HepG2 (cell line): ENCODE measurements around the gene SRSF2. TPM values are rescaled to one million over a fixed set of nuclear protein-coding genes. Genes with fewer than 3 reads are reported as not detected.
A peak's percentile ranks its signal among the peaks of the same experiment; 100 is the strongest.

Experiments used
- CENPX ChIP-seq: sonication (generic); formaldehyde crosslinking; IDR thresholded peaks from 2 replicates; pipeline ENCODE4 v1.9.0; 2021; ENCODE audit warnings: mild to moderate bottlenecking, missing genetic modification reagents, moderate library complexity
- HOXA3 ChIP-seq: sonication (generic); formaldehyde crosslinking; IDR thresholded peaks from 2 replicates; pipeline ENCODE4 v1.5.0; 2020; ENCODE audit warnings: missing genetic modification reagents
- HOXA9 ChIP-seq: sonication (generic); formaldehyde crosslinking; IDR thresholded peaks from 2 replicates; pipeline ENCODE4 v1.8.1; 2022; ENCODE audit warnings: missing genetic modification reagents, mild to moderate bottlenecking, moderate library complexity, borderline replicate concordance
- JUND ChIP-seq: sonication (generic); formaldehyde crosslinking; IDR thresholded peaks from 2 replicates; pipeline ENCODE4 v1.8.0; 2022; ENCODE audit warnings: mild to moderate bottlenecking, missing genetic modification reagents
- KDM6A ChIP-seq: IDR thresholded peaks from 2 replicates; pipeline ENCODE4 v1.6.1; 2016; ENCODE audit warnings: low read depth
- NFE2L2 ChIP-seq: fragments of 150-350 bp; IDR thresholded peaks from 2 replicates; pipeline ENCODE4 v1.6.1; 2014; ENCODE audit warnings: low read length
- PRPF4 ChIP-seq: fragments of 200-400 bp; formaldehyde crosslinking; IDR thresholded peaks from 2 replicates; pipeline ENCODE4 v1.6.1; 2016; ENCODE audit warnings: low read length, low read depth; ENCODE audit not compliant: poor library complexity, severe bottlenecking
- RBAK ChIP-seq: sonication (generic); formaldehyde crosslinking; IDR thresholded peaks from 2 replicates; pipeline ENCODE4 v1.5.1; 2020; ENCODE audit warnings: mild to moderate bottlenecking, missing genetic modification reagents
- SIX1 ChIP-seq: sonication (generic); formaldehyde crosslinking; IDR thresholded peaks from 2 replicates; pipeline ENCODE4 v1.4.0; 2020; ENCODE audit warnings: missing genetic modification reagents, borderline replicate concordance
- SP5 ChIP-seq: IDR thresholded peaks from 2 replicates; pipeline ENCODE4 v1.6.1; 2016; ENCODE audit warnings: low read depth, borderline replicate concordance
- SRSF1 ChIP-seq: fragments of 200-400 bp; formaldehyde crosslinking; optimal IDR thresholded peaks from 2 replicates; pipeline ENCODE3; 2017; ENCODE audit warnings: mild to moderate bottlenecking, low read depth, low read length, moderate library complexity
- TOE1 ChIP-seq: sonication (generic); formaldehyde crosslinking; IDR thresholded peaks from 2 replicates; pipeline ENCODE4 v1.4.0; 2020; ENCODE audit warnings: mild to moderate bottlenecking, missing genetic modification reagents
- YEATS4 ChIP-seq: sonication (generic); formaldehyde crosslinking; IDR thresholded peaks from 2 replicates; pipeline ENCODE4 v1.4.0; 2020; ENCODE audit warnings: missing genetic modification reagents, borderline replicate concordance
- ZSCAN29 ChIP-seq: sonication (generic); formaldehyde crosslinking; conservative IDR thresholded peaks from 2 replicates; pipeline ENCODE4 v1.4.0; 2020; ENCODE audit warnings: mild to moderate bottlenecking, missing genetic modification reagents
- polyA plus RNA-seq, 8 experiments: library from polyadenylated mRNA; depleted of rRNA in 3 of 8; stranded (reverse) in 7 of 8; unstranded in 1 of 8; fragments of >200 nt; fragmentation: Illumina TruSeq in 4 of 8; extraction: Trizol in 4 of 8; gene quantifications; 2 replicates each; pipeline versions ENCODE4 v1.2.1 to v1.2.3, GENCODE V29; 2011 to 2016; ENCODE audit warnings: low read depth in 4 of 8, missing spikeins in 1 of 8, mixed read lengths in 1 of 8; ENCODE audit not compliant: insufficient read depth in 1 of 8
- total RNA-seq, 5 experiments: library from RNA; depleted of rRNA; stranded (reverse); fragments of >200 nt; fragmentation: Illumina TruSeq; extraction: Trizol; gene quantifications; 2 replicates each; pipeline ENCODE4 v1.2.3, GENCODE V29; 2016; ENCODE audit warnings: low read depth in 1 of 5
- TF ChIP-seq, protein P1 (sequence below): sonication (generic); formaldehyde crosslinking; IDR thresholded peaks from 2 replicates; pipeline ENCODE4 v1.4.0; 2020; ENCODE audit warnings: mild to moderate bottlenecking, missing genetic modification reagents
- TF ChIP-seq, protein P2 (sequence below): sonication (generic); formaldehyde crosslinking; IDR thresholded peaks from 2 replicates; pipeline ENCODE4 v1.4.0; 2020; ENCODE audit warnings: missing genetic modification reagents
- TF ChIP-seq, protein P3 (sequence below): conservative IDR thresholded peaks from 2 replicates; pipeline ENCODE4 v1.6.1; 2018; ENCODE audit warnings: missing genetic modification reagents
- TF ChIP-seq, protein P4 (sequence below): sonication (generic); formaldehyde crosslinking; IDR thresholded peaks from 2 replicates; pipeline ENCODE4 v1.5.1; 2020; ENCODE audit warnings: mild to moderate bottlenecking, missing genetic modification reagents, borderline replicate concordance

The SRSF2 gene
- total and polyA plus RNA-seq, 2 of the 13 experiments (the other 11 are each of a cell fraction or from before 2014, with no cell fraction given) = 306 to 319 TPM

DNA sequence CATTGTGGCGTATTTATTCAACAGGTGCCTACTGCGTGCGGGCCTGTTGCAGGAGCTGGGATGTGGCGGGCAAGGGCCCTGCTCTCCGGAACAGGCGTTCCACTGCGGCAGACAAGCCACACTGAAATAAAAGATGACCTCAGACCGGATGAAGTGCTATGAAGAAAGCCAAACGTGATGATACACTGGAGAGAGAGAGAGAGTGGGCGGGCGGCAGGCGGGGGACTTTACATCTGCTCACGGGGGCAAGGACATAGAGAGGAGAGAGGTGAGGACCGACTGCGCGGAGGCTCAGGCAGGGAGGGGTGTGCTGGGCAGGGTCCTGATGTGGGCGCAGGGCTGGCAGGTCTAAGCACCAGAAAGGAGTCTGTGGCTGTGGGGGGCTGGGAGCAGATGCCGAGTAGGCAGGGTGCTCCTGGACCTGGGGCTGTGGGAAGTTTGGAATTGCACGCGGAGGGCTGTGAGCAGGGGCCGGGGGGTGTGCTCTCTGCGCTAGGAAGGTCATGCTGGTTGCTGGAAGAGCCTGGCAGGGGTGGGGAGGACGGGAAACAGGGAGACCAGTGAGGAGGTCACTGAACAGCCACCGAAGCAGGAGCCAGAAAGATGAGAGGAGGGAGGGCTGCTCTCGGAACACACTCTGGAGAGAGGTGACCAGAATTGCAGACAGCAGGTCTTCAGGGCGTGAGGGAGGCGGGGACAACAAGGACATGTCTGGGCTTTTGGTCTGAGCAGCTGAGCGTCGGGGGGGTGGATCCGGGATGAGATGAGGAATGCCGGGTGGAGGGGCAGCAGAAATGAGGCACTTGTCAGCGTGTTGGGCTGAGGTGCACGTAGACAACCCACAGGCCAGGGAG lies 36.3 kb downstream of the SRSF2 start (continued):
- TF ChIP-seq, protein P1, sequence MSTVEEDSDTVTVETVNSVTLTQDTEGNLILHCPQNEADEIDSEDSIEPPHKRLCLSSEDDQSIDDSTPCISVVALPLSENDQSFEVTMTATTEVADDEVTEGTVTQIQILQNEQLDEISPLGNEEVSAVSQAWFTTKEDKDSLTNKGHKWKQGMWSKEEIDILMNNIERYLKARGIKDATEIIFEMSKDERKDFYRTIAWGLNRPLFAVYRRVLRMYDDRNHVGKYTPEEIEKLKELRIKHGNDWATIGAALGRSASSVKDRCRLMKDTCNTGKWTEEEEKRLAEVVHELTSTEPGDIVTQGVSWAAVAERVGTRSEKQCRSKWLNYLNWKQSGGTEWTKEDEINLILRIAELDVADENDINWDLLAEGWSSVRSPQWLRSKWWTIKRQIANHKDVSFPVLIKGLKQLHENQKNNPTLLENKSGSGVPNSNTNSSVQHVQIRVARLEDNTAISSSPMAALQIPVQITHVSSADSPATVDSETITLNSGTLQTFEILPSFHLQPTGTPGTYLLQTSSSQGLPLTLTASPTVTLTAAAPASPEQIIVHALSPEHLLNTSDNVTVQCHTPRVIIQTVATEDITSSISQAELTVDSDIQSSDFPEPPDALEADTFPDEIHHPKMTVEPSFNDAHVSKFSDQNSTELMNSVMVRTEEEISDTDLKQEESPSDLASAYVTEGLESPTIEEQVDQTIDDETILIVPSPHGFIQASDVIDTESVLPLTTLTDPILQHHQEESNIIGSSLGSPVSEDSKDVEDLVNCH (CRISPR knock-in tag) = no peak
- TF ChIP-seq, protein P2, sequence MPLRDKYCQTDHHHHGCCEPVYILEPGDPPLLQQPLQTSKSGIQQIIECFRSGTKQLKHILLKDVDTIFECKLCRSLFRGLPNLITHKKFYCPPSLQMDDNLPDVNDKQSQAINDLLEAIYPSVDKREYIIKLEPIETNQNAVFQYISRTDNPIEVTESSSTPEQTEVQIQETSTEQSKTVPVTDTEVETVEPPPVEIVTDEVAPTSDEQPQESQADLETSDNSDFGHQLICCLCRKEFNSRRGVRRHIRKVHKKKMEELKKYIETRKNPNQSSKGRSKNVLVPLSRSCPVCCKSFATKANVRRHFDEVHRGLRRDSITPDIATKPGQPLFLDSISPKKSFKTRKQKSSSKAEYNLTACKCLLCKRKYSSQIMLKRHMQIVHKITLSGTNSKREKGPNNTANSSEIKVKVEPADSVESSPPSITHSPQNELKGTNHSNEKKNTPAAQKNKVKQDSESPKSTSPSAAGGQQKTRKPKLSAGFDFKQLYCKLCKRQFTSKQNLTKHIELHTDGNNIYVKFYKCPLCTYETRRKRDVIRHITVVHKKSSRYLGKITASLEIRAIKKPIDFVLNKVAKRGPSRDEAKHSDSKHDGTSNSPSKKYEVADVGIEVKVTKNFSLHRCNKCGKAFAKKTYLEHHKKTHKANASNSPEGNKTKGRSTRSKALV (CRISPR knock-in tag) = 0 out of 2 replicates have a peak, but pooled peaks have one; percentile 68
- TF ChIP-seq JUND (CRISPR knock-in tag) = peak; percentile 90
- TF ChIP-seq HOXA9 = no peak
- TF ChIP-seq YEATS4 (CRISPR knock-in tag) = peak; percentile 61; the same call in 1 of the 2 replicates
- TF ChIP-seq CENPX (CRISPR knock-in tag) = no peak
- peak; percentile 69 for TF ChIP-seq ZSCAN29 (CRISPR knock-in tag)
- TF ChIP-seq, protein P3, sequence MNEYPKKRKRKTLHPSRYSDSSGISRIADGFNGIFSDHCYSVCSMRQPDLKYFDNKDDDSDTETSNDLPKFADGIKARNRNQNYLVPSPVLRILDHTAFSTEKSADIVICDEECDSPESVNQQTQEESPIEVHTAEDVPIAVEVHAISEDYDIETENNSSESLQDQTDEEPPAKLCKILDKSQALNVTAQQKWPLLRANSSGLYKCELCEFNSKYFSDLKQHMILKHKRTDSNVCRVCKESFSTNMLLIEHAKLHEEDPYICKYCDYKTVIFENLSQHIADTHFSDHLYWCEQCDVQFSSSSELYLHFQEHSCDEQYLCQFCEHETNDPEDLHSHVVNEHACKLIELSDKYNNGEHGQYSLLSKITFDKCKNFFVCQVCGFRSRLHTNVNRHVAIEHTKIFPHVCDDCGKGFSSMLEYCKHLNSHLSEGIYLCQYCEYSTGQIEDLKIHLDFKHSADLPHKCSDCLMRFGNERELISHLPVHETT (CRISPR knock-in tag) = no peak
- no peak for TF ChIP-seq PRPF4
- TF ChIP-seq NFE2L2 = no peak
- peak; percentile 96 for TF ChIP-seq SP5 (CRISPR knock-in tag)
- no peak for TF ChIP-seq TOE1
- TF ChIP-seq HOXA3 (CRISPR knock-in tag) = peak; percentile 85
- TF ChIP-seq, protein P4, sequence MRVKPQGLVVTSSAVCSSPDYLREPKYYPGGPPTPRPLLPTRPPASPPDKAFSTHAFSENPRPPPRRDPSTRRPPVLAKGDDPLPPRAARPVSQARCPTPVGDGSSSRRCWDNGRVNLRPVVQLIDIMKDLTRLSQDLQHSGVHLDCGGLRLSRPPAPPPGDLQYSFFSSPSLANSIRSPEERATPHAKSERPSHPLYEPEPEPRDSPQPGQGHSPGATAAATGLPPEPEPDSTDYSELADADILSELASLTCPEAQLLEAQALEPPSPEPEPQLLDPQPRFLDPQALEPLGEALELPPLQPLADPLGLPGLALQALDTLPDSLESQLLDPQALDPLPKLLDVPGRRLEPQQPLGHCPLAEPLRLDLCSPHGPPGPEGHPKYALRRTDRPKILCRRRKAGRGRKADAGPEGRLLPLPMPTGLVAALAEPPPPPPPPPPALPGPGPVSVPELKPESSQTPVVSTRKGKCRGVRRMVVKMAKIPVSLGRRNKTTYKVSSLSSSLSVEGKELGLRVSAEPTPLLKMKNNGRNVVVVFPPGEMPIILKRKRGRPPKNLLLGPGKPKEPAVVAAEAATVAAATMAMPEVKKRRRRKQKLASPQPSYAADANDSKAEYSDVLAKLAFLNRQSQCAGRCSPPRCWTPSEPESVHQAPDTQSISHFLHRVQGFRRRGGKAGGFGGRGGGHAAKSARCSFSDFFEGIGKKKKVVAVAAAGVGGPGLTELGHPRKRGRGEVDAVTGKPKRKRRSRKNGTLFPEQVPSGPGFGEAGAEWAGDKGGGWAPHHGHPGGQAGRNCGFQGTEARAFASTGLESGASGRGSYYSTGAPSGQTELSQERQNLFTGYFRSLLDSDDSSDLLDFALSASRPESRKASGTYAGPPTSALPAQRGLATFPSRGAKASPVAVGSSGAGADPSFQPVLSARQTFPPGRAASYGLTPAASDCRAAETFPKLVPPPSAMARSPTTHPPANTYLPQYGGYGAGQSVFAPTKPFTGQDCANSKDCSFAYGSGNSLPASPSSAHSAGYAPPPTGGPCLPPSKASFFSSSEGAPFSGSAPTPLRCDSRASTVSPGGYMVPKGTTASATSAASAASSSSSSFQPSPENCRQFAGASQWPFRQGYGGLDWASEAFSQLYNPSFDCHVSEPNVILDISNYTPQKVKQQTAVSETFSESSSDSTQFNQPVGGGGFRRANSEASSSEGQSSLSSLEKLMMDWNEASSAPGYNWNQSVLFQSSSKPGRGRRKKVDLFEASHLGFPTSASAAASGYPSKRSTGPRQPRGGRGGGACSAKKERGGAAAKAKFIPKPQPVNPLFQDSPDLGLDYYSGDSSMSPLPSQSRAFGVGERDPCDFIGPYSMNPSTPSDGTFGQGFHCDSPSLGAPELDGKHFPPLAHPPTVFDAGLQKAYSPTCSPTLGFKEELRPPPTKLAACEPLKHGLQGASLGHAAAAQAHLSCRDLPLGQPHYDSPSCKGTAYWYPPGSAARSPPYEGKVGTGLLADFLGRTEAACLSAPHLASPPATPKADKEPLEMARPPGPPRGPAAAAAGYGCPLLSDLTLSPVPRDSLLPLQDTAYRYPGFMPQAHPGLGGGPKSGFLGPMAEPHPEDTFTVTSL = peak; percentile 58; the same call in 1 of the 2 replicates
- no peak for TF ChIP-seq SIX1 (CRISPR knock-in tag)
- no peak for TF ChIP-seq SRSF1
- TF ChIP-seq KDM6A (CRISPR knock-in tag) = 0 out of 2 replicates have a peak, but pooled peaks have one; percentile 37
- TF ChIP-seq RBAK (CRISPR knock-in tag) = no peak
